T-helper 2 cell (primary cell): ENCODE results near the gene DVL2.
A peak's percentile ranks its signal among the peaks of the same experiment; 100 is the strongest.
"Not testable (repeated sequence)": the region's sequence is repeated elsewhere in the genome, so short reads cannot be mapped to it uniquely, and the experiment has no call there.

ENCODE experiments used
- DNase-seq, 5 experiments: peaks; one replicate each; pipeline versions ENCODE4 v3.0.0 to v3.0.0-alpha.2; 2012 to 2022

The DVL2 gene

GRCh38 chr17:7256766-7257456 lies 22.6 kb upstream of the DVL2 start:
- DNase-seq = no peak

GRCh38 chr17:7254511-7254910 lies 20.2 kb upstream of the DVL2 start:
- DNase-seq = no peak

GRCh38 chr17:7253082-7253481 lies 18.8 kb upstream of the DVL2 start:
- DNase-seq = no peak

GRCh38 chr17:7252176-7253043 lies 18.1 kb upstream of the DVL2 start, which contains the start of gene ELP5:
Gene ELP5 (plus strand): TSS chr17:7252215. CDS start chr17:7252551, 336 bp downstream.
- DNase-seq = peak; percentile 62 to 93 (median 81)

- peak; percentile 94 to 99 (median 98) for DNase-seq
Observed at GRCh38 chr17:7251661-7252175, 17.4 kb upstream of the DVL2 start, which contains the start of gene CTDNEP1. Gene CTDNEP1 (minus strand): TSS chr17:7251734. CDS start chr17:7251296, 438 bp downstream.

- no peak for DNase-seq
Observed at GRCh38 chr17:7250695-7251627, 16.6 kb upstream of the DVL2 start.

GRCh38 chr17:7249830-7250229 lies 15.5 kb upstream of the DVL2 start:
- DNase-seq = no peak

- DNase-seq = no peak
Observed at GRCh38 chr17:7249214-7249613, 14.9 kb upstream of the DVL2 start.

- DNase-seq = no peak
Observed at GRCh38 chr17:7248796-7249195, 14.5 kb upstream of the DVL2 start.

- no peak for DNase-seq
Observed at GRCh38 chr17:7246779-7247178, 12.5 kb upstream of the DVL2 start.

- DNase-seq = not testable (repeated sequence)
Observed at GRCh38 chr17:7243838-7244237, 9.5 kb upstream of the DVL2 start.

GRCh38 chr17:7243453-7243729 lies 9.1 kb upstream of the DVL2 start:
- DNase-seq = no peak

- DNase-seq = peak; percentile 88 to 97 (median 91)
Observed at GRCh38 chr17:7242717-7243452, 8.6 kb upstream of the DVL2 start.

GRCh38 chr17:7241783-7242716 lies 7.7 kb upstream of the DVL2 start, which contains the start of gene GABARAP:
Gene GABARAP (minus strand): TSS chr17:7242449. CDS start chr17:7242330, 119 bp downstream.
- peak; percentile 85 to 94 (median 87) for DNase-seq

GRCh38 chr17:7241090-7241733 lies 6.9 kb upstream of the DVL2 start:
- no peak for DNase-seq

- DNase-seq = no peak
Observed at GRCh38 chr17:7240375-7240774, 6.1 kb upstream of the DVL2 start.

GRCh38 chr17:7239091-7240027 lies 5.0 kb upstream of the DVL2 start, which contains the start of gene PHF23:
Gene PHF23 (minus strand): TSS chr17:7239457. CDS start chr17:7239279, 178 bp downstream.
- peak; percentile 91 to 100 (median 97) for DNase-seq

- DNase-seq = peak in 2 of 5 experiments; percentile 39 to 71
Observed at GRCh38 chr17:7238420-7239090, 4.2 kb upstream of the DVL2 start.
